OCI-LY7 (cell line): ENCODE results near the gene ZNF738.

Experiments
- EZH2phosphoT487 ChIP-seq: fragments of 200-600 bp; sonication (generic); IDR thresholded peaks from 2 replicates; pipeline ENCODE4 v1.6.1; 2018; ENCODE audit warnings: low read depth, borderline replicate concordance, mild to moderate bottlenecking, mixed run types, antibody characterized with exemption, low read length, moderate library complexity, mixed read lengths
- TF ChIP-seq, protein P1 (sequence below): fragments of 200-600 bp; sonication (generic); conservative IDR thresholded peaks from 2 replicates; pipeline ENCODE4 v1.5.1; 2014; ENCODE audit warnings: mild to moderate bottlenecking, antibody characterized with exemption, low read length, moderate library complexity, mixed read lengths

DNA sequence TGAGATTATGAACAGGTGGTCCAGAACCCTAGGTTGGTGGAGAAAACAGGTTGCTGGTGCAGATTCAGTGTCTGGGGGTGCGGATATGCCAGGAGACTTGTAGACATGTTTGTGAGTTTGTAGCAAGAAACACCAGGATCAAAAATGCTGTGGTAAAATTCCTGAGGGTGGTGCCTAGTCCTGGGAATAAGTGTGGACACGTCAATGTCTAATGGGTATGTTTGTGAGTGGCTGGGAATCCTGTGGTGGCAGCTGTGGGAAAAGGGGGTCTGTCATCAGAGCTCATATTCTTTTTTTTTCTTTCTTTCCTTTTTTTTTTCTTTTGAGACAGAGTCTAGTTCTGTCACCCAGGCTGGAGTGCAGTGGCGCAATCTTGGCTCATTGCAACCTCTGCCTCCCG lies 36.8 kb upstream of the ZNF738 start:
- TF ChIP-seq, protein P1, sequence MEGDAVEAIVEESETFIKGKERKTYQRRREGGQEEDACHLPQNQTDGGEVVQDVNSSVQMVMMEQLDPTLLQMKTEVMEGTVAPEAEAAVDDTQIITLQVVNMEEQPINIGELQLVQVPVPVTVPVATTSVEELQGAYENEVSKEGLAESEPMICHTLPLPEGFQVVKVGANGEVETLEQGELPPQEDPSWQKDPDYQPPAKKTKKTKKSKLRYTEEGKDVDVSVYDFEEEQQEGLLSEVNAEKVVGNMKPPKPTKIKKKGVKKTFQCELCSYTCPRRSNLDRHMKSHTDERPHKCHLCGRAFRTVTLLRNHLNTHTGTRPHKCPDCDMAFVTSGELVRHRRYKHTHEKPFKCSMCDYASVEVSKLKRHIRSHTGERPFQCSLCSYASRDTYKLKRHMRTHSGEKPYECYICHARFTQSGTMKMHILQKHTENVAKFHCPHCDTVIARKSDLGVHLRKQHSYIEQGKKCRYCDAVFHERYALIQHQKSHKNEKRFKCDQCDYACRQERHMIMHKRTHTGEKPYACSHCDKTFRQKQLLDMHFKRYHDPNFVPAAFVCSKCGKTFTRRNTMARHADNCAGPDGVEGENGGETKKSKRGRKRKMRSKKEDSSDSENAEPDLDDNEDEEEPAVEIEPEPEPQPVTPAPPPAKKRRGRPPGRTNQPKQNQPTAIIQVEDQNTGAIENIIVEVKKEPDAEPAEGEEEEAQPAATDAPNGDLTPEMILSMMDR, result no peak
- no peak for TF ChIP-seq EZH2phosphoT487
